Stimulated activated CD8-positive, alpha-beta memory T cell treated with anti-CD3 and anti-CD28 coated beads, Interleukin-12 subunit alpha, Interleukin-12 subunit beta, amount 100 ng/mL, for 4 hours (primary cell): ENCODE results near the gene CDH12.
"Not testable (repeated sequence)": the region's sequence is repeated elsewhere in the genome, so short reads cannot be mapped to it uniquely, and the experiment has no call there.

Experiments used
- DNase-seq: peaks from one replicate; pipeline ENCODE4 v3.0.0-alpha.2; 2020; ENCODE audit warnings: low read depth

The CDH12 gene

DNA sequence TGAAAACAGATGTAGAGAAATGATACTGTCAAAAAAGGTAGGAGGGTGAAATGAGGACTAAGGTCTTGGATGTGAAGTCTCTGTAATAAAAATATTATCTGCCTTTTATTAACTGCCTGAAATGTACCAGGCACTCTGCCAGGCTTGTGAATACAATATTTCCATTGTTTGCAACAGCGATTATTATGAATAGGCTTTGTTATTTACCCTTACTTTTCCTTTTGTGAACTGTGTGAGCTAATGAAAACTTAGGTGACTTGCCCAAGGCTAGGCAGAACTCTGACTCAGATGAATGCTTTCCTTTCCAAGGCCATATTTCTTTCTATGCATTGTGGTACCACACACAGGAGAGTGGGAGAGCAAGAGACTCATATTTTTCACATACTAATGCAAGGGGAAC is 204.1 kb downstream of the CDH12 start:
- no peak for DNase-seq

DNA sequence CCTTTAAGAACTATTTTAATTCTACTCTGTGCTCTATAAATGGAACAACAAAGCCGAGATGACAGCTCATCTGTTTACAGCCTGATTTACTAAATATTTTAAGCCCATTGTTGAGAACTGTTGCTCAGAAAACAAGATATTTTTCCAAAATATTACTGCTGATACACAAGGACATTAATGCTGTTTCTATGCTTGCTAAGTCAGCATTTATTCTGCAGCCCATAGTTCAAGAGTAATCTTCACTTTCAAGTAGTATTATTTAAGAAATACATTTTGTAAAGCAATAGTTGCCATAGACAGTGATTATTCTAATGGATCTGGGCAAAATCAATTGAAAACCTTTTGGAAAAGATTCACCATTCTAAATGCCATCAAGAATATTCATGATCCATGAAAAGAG is 208.3 kb downstream of the CDH12 start:
- DNase-seq: no peak

DNA sequence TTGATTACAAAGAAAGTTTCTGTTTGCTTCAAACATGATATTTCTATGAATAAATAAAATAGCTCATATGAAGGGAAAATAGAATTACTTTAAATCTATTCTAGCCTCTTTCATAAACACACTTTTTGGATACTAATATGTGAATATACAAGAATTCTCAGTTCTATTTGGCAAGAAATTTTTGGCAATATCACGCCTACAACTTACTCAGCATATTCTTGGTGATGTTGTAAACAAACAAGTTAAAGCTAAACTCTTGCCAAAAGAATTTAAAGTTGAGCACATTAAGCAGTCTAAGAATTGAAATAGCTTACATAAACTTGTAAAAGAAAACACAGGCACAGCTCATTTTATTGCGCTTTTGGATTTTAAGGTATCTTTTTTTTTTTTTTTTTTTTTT is 209.8 kb downstream of the CDH12 start:
- no peak for DNase-seq

DNA sequence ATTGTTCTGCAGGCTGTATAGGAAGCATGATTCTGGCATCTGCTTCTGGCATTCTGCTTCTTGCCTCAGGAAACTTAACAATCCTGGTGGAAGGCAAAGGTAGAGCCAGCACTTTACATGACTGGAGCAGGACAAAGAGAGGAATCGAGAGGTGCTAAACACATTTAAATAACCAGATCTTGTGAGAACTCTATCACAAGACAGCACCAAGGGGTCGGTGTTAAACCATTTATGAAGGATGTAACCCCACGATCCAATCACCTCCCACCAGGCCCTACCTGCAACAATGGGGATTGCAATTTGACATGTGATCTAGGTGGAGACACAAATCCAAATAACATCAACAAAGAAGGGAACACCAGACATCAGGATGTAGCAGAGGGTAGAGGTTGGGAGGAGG is 221.5 kb downstream of the CDH12 start:
- DNase-seq: no peak

DNA sequence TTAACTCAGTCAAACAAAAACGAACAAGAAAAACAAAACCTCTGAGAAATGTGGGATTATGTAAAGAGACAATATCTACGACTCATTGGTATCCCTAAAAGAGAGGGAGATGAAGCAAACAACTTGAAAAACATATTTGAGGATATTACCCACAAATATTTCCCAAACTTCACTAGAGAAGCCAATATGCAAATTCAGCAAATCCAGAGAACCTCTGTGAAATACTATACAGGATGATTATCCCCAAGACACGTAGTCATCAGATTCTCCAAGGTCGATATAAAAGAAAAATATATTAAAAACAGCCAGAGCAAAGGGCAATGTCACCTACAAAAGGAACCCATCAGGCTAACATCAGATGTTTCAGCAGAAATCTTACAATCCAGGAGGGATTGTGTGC is 226.1 kb downstream of the CDH12 start:
- DNase-seq: no peak

DNA sequence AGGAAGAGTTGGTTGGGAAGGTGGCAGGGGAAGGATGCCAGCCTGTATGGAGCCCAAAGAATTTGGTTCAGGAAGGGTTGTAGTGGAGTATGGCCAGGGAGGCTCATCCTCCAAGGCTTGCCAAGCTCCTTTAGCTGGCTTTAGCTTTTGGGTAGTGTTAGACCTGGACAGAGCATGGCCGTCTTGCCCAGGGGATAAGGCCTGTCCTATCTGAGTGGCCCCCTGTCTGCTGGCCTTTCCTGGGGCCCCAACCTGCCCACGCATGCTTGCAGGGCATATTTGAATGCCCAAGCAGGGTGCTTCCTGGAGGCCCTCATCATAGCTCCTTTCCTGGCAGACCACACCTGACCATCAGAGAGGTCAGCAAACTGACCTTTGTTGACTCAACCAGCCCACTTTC is 227.7 kb downstream of the CDH12 start:
- no peak for DNase-seq

DNA sequence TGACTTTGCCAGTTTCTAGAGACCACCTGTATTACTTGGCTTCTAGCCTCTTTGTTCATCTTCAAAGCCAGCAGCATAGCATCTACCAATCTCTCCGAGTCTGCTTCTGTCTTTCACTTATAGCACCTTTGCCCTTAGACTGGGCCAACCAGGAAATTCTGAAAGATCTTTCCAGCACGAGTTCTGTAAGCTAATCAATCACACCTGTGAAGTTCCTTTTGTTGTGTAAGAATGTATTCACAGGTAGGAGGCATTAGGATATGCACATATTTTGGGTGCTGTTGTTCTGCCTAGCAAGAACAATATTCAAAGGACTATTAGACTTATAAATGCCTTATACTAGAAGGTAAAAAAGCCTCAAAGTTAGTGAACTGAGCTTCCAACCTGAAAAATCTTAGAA is 232.1 kb downstream of the CDH12 start:
- no peak for DNase-seq

DNA sequence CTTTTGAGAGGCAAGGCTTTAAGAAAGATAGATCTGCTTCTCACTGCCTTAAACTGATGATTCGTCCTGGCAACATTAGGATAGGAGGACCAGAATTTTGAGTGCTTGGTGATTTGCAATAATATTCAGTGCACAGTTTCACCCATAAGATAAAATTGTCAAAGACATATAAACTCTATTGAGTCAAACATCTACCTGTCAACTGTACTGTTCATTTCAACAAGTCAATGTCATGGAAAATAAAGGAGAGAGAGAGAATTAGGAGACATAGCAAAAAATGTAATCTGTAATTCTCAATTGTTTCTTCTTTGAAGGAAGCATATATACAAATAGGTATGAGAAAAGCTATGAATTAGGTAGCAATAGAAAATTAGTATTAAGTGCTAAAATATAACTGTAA is 237.2 kb downstream of the CDH12 start:
- DNase-seq: no peak

DNA sequence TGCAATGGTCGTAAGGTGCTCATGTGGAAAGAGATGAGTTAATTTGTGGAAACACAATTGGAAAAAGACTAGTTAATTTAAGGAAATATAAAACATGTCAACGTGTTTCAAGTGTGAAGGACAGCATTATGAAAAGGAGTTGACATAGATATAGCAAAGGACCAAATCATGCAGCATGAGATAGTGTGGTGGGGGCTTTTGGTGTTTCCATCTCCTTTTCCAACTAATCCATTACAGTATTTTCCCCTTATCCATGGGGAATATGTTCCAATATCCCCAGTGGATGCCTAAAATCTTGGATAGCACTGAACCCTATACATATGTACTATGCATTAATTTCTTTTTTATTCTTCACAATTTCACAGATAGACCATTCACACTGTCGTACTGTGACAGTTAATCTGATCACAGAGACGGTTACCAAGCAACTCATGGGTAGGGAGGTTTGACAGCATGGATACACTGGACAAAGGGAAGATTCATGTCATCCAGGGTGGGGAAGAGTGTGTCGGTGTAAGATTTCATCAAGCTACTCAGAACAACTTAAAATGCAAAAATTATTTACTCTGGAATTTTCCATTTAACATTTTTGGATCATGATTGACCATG is 238.6 kb downstream of the CDH12 start:
- DNase-seq: no peak

DNA sequence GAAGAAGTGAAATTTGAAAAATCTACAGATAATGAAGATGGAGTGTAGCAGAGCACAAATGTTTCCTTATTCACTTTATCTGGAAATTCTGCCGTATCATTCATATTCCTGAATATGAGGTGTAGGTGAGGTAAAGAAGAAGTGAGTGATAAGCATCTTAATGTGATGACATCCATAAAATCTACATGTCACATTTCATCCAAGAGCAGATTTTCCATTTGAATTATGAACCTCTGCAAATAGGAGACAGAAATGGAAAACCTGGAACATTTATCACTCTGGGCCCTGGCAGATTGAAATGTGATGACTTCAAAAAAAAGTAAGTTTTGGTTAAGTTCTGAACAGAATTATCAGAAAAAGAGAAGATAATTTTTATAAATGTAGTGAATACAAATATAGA is 240.2 kb downstream of the CDH12 start:
- no peak for DNase-seq

DNA sequence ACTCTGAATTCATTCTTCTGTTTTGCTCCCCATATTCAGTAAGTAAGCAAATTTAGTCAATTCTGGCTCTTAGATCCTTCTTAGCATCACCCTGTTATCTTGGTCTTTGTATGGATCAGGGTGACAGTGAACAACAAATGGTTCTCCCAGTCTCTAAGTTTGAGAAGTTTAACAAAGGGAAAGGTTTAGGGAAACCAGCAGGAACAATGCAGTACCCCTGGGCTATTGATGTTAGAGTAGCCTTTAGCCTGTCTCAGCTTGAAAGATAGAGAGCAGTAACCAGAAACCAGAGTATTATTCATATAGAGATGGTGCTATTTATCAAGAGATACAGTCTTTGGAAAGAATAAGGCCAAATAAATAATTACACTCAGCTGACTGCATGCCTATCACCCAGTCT is 241.8 kb downstream of the CDH12 start:
- no peak for DNase-seq

DNA sequence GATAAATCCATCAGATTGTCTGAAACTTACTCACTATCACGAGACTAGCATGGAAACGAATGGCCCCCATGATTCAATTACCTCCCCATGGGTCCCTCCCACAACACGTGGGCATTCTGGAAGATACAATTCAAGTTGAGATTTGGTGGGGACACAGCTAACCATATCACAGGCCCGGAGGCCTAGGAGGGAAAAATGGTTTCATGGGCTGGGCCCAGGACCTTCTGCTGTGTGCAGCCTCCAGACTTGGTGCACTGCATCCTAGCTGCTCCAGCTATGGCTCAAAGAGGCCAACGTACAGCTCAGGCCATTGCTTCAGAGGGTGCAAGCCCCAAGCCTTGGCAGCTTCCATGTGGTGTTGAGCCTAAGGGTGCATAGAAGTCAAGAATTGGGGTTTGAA is 245.6 kb downstream of the CDH12 start:
- not testable (repeated sequence) for DNase-seq

DNA sequence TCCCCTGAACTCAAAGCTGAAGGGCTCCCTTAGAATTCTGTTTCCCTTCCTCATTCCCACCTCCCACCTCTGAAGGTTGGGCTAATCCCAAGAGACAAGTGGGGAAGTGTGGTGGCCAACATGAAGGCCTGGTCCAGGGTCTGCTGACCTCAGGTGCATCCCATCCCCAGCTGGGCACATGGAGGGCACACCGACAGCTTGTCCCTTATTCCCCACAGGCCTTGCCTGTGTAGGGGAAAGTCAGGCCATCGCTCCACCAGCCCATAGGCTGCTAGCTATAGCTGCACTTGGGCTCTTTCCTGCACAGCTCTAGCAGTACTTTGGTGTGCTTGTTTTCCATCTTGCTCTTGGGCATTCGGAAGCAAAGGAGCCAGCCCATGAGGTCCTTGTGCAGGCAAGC is 247.7 kb downstream of the CDH12 start:
- no peak for DNase-seq

DNA sequence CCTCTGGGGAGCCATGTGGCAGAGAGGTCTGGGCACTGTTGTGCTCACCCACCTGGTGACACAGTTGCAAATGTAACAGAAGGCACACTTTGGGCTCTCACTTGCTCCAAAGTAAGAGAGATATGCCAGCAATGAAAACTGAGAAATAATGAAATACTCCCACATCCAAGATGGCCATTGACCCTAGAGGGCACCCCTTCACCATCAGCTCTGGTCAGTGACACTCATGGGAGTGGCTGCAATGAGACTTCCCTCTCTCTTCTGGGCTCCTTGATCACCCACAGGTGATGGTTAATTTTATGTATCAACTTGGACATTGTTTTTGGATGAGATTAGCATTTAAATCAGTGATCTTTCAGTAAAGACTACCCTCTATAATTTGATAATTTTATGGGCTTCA is 248.4 kb downstream of the CDH12 start:
- no peak for DNase-seq

DNA sequence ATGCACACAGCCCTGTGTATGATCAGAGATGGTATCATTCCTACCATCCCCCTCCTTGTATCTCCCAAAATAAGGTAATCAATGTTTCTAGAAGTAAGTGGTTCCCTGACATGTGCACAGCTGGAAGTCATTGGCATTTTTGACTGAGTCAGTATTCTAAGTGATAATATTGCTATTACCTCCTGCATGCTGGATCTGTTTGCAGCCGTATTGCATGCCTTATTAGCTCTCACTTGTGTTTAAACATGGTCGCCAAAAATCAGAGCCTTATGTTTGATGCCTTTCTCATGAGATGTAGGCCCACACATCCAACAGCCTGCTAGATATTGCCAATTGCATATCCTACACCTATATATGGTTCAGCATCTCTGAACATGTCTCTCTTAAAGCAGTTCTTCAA is 254.3 kb downstream of the CDH12 start:
- DNase-seq: no peak

DNA sequence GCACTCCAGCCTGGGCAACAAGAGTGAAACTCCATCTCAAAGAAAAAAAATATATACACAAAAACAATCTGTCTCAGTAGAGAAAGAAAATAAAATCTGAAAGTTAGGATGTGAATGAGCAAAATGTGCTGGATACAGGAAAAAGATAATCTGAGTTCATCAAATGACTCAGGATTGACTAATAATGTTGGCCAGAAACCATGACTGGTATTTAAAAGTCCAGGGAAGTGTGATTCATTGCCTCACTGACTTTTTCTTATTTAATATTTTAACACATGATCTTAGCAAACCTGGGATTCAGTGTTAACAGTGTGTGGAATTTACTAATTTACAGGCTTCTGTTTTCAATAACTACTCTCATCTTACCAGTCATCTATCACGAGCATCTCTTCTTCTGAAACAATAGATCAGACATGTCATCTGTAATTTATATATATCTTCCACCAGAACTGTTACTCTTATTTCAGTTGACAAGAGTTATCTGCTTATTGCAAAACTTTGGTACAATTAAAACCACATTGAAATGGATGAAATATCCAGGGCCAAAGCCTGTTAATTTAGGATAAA is 256.7 kb downstream of the CDH12 start:
- DNase-seq: no peak

DNA sequence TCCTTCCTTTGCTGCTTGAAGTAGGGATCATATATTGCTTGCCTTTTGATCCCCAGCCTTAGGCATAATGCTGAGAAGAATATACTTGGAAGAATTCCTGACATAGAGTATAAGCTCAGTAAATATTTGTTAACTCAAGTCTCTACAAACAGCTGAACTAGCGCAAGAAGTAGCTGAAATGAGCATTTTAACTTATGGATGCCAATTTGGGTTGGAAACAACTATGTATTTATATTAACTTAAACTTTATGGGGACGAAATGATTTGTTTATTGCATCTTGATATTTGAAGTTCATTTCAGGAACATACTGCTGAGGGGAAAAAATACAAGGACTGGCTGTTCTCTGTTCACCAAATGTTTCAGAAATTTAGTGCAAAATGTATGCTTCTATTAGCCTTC is 258.7 kb downstream of the CDH12 start:
- no peak for DNase-seq

DNA sequence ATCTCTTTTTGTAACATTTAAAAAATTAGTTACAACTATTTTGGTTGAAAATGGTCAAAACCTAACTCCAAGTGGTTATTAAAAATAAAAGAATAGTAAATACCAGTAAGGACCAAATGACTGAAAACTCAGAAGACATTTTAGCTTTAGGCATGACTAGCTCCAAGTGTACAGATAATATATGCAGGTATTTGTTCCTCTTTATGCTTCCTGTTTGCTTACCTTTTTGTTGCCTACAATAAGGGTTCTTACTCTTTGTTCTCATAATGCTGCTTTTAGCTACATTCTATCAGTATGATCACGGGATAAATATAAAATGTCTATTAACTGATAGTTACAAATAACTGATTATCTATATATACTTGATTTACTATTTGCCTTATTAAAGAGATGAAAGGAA is 259.6 kb downstream of the CDH12 start:
- no peak for DNase-seq

DNA sequence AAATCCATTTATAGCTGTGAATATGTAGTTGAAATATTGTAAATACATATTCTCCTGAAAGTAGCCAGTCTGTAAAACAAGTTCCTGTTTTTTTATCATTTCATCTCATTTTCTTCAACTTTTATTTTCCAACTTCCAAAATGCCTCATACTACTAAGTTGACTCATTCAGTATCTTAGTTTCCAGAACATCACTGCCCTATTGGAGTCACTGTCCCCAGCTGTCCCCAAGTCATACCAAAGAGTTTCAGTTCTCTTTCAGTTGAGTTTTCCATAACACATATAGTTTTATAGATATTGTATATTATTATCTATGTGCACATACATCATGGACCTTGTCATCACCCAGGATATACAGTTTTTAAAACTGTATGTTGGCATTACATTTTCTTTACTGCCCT is 261.7 kb downstream of the CDH12 start:
- DNase-seq: no peak

DNA sequence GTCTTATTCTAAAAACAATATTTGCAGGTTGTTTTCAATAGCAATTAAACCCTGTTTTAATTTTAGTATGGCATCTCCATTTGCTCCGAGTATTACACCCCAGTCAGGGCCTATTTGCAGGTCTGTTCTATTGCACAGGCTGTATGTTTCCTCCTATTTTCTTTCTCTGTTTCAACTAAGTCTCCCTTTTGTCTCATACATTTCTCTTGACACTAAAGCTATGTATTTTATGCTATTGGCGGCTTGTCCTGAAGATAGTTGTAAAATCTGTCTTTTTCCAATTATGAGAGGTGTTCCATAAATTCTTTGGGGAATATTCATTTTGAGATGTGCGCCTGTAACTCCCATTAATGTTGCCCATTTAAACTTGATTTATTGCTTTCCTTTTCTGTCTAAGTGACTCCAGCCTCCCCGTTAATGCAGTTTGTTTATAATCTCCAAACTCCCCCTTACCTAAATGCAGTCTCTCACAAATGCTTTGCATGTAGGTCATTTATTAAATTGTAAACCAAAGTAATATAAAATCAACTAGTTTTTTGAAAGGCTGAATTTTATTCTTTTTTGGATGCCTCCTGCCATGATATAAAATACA is 262.4 kb downstream of the CDH12 start:
- no peak for DNase-seq

DNA sequence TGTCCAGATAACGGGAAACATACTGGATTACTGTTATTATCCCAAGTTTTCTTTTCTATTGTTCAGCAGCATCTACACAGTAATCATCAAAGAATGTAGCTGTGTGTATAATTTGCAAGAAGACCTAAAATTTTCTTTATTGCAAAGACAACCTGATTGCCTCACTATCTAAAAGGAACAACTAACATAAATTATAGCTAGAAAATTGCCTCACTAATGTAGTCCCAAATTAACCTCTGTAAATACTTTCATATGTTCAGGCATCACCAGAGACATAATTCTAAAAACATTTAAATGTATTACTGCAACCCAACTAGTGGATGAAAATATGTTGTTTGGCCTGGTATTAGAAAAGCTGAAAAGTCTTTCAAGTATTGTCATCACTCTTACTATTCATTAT is 275.4 kb downstream of the CDH12 start:
- no peak for DNase-seq

DNA sequence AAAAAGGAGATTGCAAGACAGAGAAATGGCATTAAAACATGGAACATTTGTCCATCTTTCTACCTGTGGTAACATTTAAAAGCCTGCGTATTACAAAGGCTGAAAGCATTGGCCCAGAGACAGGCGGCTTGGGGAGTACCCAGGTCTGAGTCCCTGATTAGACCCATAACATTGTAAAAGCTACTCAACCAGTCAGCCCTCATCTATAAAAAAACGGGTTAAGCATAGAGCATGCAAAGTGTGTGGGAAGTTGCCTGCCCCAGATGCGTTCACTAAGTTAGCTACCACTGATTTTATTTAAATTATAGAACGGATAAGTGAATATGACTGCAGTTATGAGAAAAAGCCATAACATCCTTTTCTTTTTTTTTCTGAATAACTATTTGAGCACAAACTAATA is 276.1 kb downstream of the CDH12 start:
- no peak for DNase-seq

DNA sequence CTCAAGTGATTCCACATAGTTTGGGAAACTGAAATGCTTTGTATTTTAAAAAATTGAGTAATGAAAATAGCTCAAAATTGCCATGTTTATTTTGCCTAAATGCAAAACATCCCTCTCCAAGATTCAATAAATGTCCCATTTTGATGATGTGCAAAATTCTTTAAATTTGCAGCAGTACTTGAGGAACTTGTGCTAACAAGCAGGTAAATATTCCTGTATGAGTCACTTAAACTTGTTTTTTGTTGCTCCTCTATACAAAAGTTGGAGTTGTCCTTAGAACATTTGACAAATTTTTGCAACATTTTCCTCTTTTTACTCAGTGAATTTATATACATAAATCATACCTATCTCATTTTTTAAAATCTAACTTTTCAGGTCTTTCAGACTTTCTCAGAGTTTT is 280.2 kb downstream of the CDH12 start:
- no peak for DNase-seq

DNA sequence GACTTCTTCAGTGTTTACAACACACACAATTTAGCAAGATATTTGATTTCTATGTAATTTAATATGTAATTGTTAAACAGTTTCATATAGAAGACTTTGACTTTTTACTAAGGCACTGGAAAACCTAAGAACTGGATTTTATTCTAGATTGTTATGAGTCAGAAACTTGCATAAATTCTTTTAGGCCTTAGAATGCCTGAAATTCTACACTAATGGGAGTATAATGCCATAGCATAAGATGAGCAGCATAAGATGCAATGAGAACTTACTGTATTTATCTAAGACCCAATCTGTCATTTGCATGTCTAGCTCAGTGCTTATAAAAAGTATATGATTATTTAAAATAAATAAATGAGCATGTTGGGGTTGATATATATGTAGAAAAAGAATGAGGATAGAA is 285.2 kb downstream of the CDH12 start:
- DNase-seq: no peak
